RPMI7951 (cell line): ENCODE data around the gene PRCP. TPM values are rescaled to one million over a fixed set of nuclear protein-coding genes. Genes with fewer than 3 reads are reported as not detected.

ENCODE experiments used
- DNase-seq: peaks from one replicate; pipeline ENCODE4 v3.0.0-alpha.2; 2012; ENCODE audit warnings: low read depth
- total RNA-seq: library from RNA; depleted of rRNA; stranded (reverse); fragments of >200 nt; shearing (Covaris generic); gene quantifications from 2 replicates; pipeline ENCODE4 v1.2.3, GENCODE V29; 2014; rRNA removed

PRCP gene
- total RNA-seq, 1 experiment from 2014 or later: 66.3 TPM

DNA sequence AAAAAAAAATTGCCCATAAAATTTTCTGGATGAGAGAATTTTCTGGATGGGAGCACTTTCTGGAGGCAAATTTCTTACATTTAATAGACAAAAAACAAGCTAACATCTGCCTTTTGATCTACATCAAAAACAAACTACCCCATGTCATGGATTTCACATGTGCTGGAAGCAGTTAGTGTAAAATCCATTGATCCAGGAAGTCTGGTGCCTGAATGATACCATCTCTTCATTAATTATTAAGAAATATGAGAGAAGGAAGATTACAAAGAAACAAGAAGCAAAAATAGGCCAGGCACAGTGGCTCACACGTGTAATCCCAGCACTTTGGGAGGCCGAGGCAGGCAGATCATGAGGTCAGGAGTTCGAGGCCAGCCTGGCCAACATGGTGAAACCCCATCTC, 113.4 kb downstream of the PRCP start:
- no peak for DNase-seq

DNA sequence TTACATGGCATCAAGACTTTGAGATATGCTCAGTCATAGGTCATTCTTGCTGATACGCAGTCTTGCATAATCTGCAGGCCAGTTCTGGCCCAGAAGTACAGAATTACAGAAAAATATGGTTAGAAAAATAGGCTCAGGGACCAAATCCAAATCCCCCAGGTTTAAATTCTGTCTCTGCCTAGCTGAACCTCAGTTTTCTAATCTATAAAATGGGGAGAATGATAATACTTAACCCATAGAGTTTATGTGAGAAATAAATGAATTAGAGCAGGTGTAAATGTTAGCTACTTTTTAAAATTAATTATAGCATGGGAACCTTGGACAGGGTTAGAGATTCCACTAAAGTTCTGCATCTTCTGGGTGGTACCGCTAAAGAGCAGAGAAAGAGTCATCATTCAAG, 114.2 kb downstream of the PRCP start:
- no peak for DNase-seq

DNA sequence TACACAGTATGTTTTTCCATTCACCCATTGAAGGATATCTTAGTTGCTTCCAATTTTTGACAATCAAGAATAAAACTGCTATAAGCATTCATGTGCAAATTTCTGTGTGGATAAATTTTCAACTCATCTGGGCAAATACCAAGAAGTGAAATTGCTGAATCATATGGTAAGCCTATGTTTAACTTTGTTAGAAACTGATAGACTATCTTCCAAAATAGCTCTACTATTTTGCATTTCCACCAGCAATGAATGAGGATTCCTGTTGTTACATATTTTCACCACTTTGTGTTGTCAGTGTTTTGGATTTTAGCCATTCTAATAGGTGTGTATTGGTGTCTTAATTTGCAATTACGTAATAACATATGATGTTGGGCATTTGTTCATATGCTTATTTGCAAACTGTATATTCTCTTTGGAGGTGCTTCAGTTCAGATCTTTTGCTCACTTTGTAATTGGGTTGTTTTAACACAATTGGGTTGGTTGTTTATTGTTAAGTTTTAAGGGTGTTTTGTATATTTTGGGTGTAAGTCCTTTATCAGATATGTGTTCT, 117.3 kb downstream of the PRCP start:
- DNase-seq: no peak

DNA sequence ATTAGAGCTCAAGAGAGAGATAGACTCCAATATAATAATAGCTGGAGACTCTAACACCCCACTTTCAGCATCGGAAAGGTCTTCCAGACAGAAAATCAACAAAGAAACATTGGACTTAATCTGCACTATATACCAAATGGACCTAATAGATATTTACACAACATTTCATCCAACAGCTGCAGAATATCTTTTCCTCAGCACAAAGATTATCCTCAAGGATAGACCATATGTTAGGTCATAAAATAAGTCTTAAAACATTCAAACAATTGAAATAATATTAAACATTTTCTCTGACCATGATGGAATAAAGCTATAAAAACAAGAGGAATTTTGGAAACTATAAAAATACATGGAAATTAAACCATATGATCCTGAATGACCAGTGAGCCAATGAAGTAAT, 121.5 kb downstream of the PRCP start:
- DNase-seq: no peak

DNA sequence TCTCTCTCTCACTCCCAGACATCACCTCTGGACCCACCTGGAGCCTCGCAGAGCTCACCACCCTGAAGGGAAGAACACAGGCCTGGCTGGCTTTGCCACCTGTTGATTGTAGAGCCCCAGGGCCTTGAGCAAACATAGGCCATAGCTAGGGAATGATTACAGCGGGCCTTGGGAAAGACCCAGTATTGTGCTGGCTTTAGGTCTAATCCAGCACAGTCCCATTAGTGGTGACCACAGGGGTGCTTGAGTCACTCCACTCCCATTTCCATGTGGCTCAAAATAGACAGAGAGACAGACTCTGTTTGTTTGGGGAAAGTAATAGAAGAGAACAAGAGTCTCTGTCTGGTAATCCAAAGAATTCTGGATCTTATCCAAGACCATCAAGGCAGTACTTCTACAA, 123.9 kb downstream of the PRCP start:
- DNase-seq: peak; percentile 65

DNA sequence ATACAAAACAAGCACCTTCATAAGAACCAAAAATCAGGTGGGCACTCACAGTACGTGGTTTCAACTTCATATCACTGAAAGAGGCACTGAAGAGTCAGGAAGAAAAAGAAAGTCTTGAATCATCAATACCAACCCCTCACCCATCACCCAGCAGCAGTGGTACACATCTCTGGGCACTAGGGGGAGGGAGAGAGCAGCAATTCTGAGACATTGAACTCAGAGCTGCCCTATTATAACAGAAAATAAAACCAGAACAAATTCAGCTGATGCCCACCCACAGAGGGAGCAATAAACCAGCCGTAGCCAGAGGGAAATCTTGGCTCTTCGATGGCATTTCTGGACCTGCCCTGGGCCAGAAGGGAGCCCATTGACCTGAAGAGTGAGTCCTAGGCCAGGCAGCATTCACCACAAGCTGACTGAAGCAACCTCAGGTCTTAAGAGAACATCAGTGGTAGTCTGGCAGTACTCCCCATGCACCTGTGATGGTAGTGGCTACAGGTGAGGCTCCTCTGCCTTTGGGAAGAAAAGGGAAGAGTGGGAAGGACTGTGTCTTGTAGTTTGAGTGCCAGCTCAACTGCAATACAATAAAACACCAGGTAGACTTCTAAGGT, 124.4 kb downstream of the PRCP start:
- DNase-seq: peak; percentile 58

DNA sequence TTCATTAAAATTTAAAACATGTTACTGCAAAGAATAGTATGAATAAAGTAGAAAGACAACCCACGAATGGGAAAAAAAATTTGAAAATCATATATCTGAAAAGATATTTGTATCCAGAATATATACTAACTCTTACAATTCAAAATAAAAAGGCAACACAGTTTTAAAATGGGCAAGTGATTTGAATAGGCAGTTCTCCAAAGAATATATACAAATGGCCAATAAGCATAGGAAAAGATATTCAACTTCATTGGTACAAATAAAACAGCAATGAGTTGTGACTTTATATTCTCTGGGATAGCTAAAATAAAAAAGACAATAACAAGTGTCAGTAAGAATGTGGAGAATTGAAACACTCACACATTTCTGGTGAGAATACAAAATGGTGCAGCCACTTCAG, 125.0 kb downstream of the PRCP start:
- DNase-seq: no peak

Other genes with a start within 250 kb of the PRCP start
- gene FAM181B, start 166.6 kb downstream of the PRCP start, total RNA-seq: not detected in 2 replicates
- gene DDIAS, start 1.3 kb upstream of the PRCP start, total RNA-seq: 23.4 and 25.1 TPM in 2 replicates
- gene RAB30, start 171.5 kb upstream of the PRCP start, total RNA-seq: 15.9 and 16.0 TPM in 2 replicates